Activated CD4-positive, alpha-beta T cell treated with anti-CD3 and anti-CD28 coated beads, Interleukin-2, amount 10 ng/mL, durations not matched to agents 24 days and 14 days (primary cell): ENCODE results near the gene PDPR. TPM values are rescaled to one million over a fixed set of nuclear protein-coding genes. Genes with fewer than 3 reads are reported as not detected.
"Not testable (repeated sequence)": the region's sequence is repeated elsewhere in the genome, so short reads cannot be mapped to it uniquely, and the experiment has no call there.

ENCODE experiments used
- DNase-seq: peaks from one replicate; pipeline ENCODE4 v3.0.0; 2022
- H3K27ac Mint-ChIP-seq: one replicate; pipeline ENCODE4 v1.8.0; 2022; ENCODE audit warnings: mild to moderate bottlenecking, mixed read lengths
- H3K27me3 Mint-ChIP-seq: one replicate; pipeline ENCODE4 v1.8.0; 2022; ENCODE audit warnings: mixed read lengths
- H3K36me3 Mint-ChIP-seq: one replicate; pipeline ENCODE4 v1.8.0; 2022; ENCODE audit warnings: low read depth, mild to moderate bottlenecking, mixed read lengths
- H3K4me1 Mint-ChIP-seq: one replicate; pipeline ENCODE4 v1.8.0; 2021; ENCODE audit warnings: mixed read lengths
- H3K4me3 Mint-ChIP-seq: one replicate; pipeline ENCODE4 v1.8.0; 2022; ENCODE audit warnings: mild to moderate bottlenecking, moderate library complexity, mixed read lengths
- H3K9me3 Mint-ChIP-seq: one replicate; pipeline ENCODE4 v1.8.0; 2021; ENCODE audit warnings: mixed read lengths
- intact Hi-C: fragments of 100-400 bp; cut with micrococcal nuclease; formaldehyde crosslinking; loops from one replicate; pipeline ENCODE4 v1.15.1; 2023
- total RNA-seq: library from RNA; stranded (reverse); gene quantifications from 2 replicates; pipeline ENCODE4 v1.2.3, GENCODE V29; 2022

PDPR gene
- total RNA-seq, 1 donor from 2014 or later = 41.7 TPM

GRCh38 chr16:70160821-70161220, 46.7 kb downstream of the PDPR start:
- Mint-ChIP-seq H3K36me3 (peaks cover 15% of the 10 kb centered on the region), H3K4me1 (peaks cover 6% of the 10 kb centered on the region), H3K9me3 (no peaks in the 10 kb centered on the region), H3K27ac (no peak overlapping the region), H3K4me3 (no peak overlapping the region), H3K27me3 (no peaks in the 10 kb centered on the region)
- DNase-seq = peak; percentile 54
- intact Hi-C loops = no loop called here

DNA sequence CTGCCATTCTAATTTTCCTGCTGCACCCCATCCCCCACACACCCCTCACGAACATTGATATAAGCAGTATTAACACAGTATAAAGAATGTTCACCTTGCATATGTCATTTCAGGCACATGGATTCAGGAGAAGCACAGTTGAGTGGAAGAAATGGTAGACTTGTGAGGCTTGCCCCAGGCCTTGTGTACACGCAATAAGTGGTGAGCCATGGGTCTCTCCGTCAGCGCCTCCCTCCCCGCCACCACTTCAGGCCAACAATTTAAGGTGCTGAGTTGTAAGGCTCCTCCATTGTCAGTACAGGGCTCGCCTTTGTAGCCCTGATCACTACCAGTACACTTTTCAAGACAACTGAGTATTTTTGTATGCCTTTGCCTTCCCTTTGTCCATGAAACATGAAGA, 47.2 kb downstream of the PDPR start:
- peak; percentile 60 for DNase-seq

GRCh38 chr16:70162041-70162451, 47.9 kb downstream of the PDPR start:
- Mint-ChIP-seq H3K4me3 (no peak overlapping the region), H3K27ac (no peak overlapping the region), H3K4me1 (peaks cover 6% of the 10 kb centered on the region), H3K9me3 (no peaks in the 10 kb centered on the region), H3K36me3 (peaks cover 15% of the 10 kb centered on the region), H3K27me3 (no peaks in the 10 kb centered on the region)
- intact Hi-C loops = no loop called here
- DNase-seq = no peak

More for the DNA sequence above, 47.2 kb downstream of the PDPR start:
- H3K4me3 Mint-ChIP-seq = no peak overlapping the region
- H3K36me3 Mint-ChIP-seq = peaks cover 15% of the 10 kb centered on the region
- intact Hi-C loops = no loop called here
- no peak overlapping the region for H3K27ac Mint-ChIP-seq
- H3K4me1 Mint-ChIP-seq = peaks cover 6% of the 10 kb centered on the region
- H3K27me3 Mint-ChIP-seq = no peaks in the 10 kb centered on the region
- no peaks in the 10 kb centered on the region for H3K9me3 Mint-ChIP-seq

- Mint-ChIP-seq H3K4me1 (peaks cover 6% of the 10 kb centered on the region), H3K9me3 (no peaks in the 10 kb centered on the region), H3K27me3 (no peaks in the 10 kb centered on the region), H3K4me3 (no peak overlapping the region), H3K36me3 (peaks cover 15% of the 10 kb centered on the region), H3K27ac (no peak overlapping the region)
- peak; percentile 60 for DNase-seq
- intact Hi-C loops = no loop called here
Measured at GRCh38 chr16:70163596-70163995, 49.5 kb downstream of the PDPR start.

GRCh38 chr16:70166688-70167087, 52.6 kb downstream of the PDPR start:
- H3K4me3 Mint-ChIP-seq, H3K27me3 Mint-ChIP-seq, H3K9me3 Mint-ChIP-seq, H3K4me1 Mint-ChIP-seq, intact Hi-C loops, H3K27ac Mint-ChIP-seq, DNase-seq: not testable (repeated sequence)
- peaks cover 10% of the 10 kb centered on the region for H3K36me3 Mint-ChIP-seq

DNA sequence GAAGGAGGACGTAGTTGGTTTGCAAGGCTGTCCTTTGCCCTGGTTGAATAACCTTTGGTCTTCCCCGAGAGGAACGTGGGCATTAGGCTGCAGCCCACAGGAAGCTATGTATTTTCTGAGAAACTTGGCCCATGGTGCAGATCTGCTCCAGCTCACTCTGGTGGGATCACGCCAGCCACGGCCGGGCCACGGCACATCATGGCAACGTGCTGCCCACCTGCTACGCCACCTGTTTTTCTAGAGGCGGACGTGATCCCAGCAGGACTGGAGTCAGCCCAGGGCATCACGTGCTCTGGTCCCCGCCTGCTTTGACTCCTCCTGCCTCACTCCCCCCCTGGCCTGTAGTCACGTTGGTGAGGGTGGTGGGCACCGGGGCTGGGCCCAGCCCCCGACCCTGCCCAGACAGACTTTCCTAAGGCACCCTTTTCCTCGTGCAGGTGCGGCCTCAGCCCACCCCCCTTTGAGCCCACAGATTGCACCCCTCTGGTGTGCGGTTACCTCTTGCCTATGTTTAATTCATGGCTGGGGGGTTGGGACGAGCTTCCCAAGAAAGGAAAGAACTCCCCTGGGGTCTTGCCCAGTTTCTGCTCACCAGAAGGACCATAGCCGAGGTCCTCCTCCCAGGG, 59.2 kb downstream of the PDPR start, which contains the start of gene CLEC18C:
CLEC18C (plus strand) TSS at position 576 of the 626 bp plus-strand sequence. CDS start 492 bp downstream, outside the sequence.
- H3K36me3 Mint-ChIP-seq, H3K9me3 Mint-ChIP-seq, H3K27me3 Mint-ChIP-seq, intact Hi-C loops, DNase-seq, H3K4me3 Mint-ChIP-seq, H3K27ac Mint-ChIP-seq, H3K4me1 Mint-ChIP-seq: not testable (repeated sequence)

- H3K36me3 Mint-ChIP-seq, H3K9me3 Mint-ChIP-seq, H3K27ac Mint-ChIP-seq, H3K4me1 Mint-ChIP-seq, H3K4me3 Mint-ChIP-seq, DNase-seq, intact Hi-C loops, H3K27me3 Mint-ChIP-seq: not testable (repeated sequence)
Measured at GRCh38 chr16:70173916-70174315, 59.8 kb downstream of the PDPR start.

DNA sequence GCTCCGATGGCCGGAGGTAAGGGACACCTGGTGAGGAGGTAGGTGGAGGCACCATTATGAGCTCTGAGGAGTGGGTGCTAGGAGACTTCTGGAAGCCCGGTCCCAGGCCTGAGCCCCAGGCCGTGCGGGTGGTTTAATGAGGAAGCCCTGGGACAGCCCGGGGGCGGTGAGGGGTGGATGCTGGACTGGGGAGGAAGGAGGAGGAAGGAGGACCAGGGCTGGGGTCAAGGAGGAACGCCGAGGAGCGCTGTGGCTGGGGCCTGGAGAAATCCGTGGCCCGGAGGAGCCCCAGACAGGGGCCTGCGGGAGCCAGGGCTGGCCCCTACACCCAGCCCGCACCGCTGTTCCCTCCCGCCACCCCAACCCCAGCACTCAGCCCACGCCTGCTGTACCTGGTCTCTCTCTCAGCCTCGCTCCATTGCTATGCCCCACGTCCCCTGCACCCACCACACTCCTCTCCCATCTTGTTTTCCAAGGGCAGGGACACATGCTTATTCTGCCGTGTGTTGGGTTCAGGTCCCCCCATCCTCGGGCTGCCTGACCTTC, 60.3 kb downstream of the PDPR start:
- H3K4me1 Mint-ChIP-seq, DNase-seq, intact Hi-C loops, H3K27me3 Mint-ChIP-seq, H3K4me3 Mint-ChIP-seq, H3K27ac Mint-ChIP-seq, H3K9me3 Mint-ChIP-seq, H3K36me3 Mint-ChIP-seq: not testable (repeated sequence)

GRCh38 chr16:70187858-70188607, 73.9 kb downstream of the PDPR start:
- H3K4me1 Mint-ChIP-seq, H3K9me3 Mint-ChIP-seq, H3K4me3 Mint-ChIP-seq, DNase-seq, H3K36me3 Mint-ChIP-seq, H3K27me3 Mint-ChIP-seq, intact Hi-C loops, H3K27ac Mint-ChIP-seq: not testable (repeated sequence)

DNA sequence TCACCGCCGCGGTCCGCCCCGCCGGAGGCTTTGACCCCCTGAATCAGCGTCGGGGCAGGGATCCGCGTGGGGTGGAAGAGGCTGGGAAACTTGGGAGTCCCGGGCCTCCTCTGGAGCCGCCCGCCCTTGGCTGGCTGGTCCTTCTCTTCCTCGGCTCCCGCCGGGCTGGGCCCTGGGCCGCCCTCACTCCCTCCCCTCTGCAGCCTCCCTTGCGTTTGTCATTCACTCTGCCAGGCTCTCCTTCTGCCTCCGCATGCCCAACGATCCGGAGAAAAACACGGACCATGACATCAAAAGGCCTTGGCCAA, 74.4 kb downstream of the PDPR start:
- not testable (repeated sequence) for H3K4me3 Mint-ChIP-seq, H3K36me3 Mint-ChIP-seq

DNA sequence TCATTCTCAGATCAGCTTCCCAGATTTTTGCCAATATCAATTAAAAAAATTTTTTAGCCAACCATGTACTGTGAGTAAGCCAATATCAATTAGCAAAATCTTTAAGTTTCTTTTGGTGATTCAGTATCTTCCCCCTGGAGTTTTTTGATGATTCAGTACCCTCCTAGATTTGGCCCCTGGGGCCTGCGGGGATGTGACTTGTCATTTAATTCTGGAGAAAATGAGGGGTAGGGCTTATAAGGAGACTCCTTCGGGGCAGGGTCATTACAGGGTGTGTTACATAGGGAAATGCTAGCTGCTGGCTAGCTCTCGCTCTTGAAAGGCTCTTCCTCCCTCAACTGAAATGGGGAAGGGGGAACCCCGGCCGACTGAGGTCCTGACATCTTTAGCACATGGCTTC, 76.4 kb downstream of the PDPR start:
- H3K4me3 Mint-ChIP-seq, H3K9me3 Mint-ChIP-seq, intact Hi-C loops, H3K4me1 Mint-ChIP-seq, DNase-seq, H3K27me3 Mint-ChIP-seq, H3K36me3 Mint-ChIP-seq, H3K27ac Mint-ChIP-seq: not testable (repeated sequence)

More for the DNA sequence above, 74.4 kb downstream of the PDPR start:
- H3K27ac Mint-ChIP-seq, H3K4me1 Mint-ChIP-seq, intact Hi-C loops, H3K9me3 Mint-ChIP-seq, H3K27me3 Mint-ChIP-seq, DNase-seq: not testable (repeated sequence)

DNA sequence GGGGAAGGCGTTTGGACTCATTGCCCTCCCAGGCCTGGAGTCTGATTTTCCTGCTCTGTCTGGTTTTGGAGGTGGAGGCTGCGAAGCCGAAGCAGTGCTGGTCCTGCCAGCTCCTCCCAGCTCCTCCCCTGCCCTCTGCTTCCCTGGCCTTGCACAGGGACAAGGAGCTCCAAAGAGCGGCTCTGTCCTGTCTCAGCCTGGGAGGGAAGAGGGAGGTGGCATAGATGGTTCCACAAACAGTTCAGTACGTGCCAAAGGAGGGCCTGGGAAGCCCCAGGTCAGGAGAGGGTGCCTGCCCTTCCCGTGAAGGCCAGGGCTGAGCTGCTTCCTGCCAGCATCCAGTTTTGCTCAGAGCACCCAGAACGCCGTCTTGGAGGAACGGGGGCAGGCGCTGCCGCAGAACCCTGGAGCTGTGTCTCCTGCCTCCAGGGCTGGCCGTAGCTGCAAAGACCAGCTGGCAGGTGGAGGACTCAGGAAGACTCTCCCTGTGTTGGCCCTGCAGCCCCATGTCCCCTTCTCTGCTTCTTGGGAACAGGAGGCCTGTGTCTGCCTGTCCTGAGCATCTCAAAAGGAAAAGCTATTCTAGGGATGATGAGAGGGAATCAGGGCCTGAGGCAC, 82.7 kb downstream of the PDPR start:
- H3K4me1 Mint-ChIP-seq, DNase-seq, H3K36me3 Mint-ChIP-seq, H3K9me3 Mint-ChIP-seq, intact Hi-C loops, H3K27me3 Mint-ChIP-seq, H3K27ac Mint-ChIP-seq, H3K4me3 Mint-ChIP-seq: not testable (repeated sequence)

DNA sequence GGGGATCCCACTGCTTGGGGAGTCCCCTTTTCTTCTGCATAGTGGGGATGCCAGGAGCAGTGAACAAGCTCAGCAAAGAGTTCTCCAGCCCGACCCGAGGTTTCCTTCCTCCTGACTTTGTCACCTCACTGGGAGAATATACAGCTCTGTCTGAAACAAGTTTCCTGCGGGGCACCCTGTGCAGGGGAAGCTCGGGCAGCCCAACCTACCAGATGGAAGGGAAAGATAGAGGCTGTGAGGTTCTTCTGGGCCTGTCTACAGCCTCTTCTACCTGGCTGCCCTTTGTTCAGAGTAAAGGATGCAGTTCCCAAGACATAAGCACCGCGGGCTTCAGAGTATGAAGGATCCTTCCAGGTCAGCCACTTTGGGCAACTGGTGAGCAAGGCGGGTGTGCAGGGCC, 83.5 kb downstream of the PDPR start:
- intact Hi-C loops, DNase-seq, H3K9me3 Mint-ChIP-seq, H3K27me3 Mint-ChIP-seq, H3K27ac Mint-ChIP-seq, H3K4me1 Mint-ChIP-seq, H3K4me3 Mint-ChIP-seq, H3K36me3 Mint-ChIP-seq: not testable (repeated sequence)

DNA sequence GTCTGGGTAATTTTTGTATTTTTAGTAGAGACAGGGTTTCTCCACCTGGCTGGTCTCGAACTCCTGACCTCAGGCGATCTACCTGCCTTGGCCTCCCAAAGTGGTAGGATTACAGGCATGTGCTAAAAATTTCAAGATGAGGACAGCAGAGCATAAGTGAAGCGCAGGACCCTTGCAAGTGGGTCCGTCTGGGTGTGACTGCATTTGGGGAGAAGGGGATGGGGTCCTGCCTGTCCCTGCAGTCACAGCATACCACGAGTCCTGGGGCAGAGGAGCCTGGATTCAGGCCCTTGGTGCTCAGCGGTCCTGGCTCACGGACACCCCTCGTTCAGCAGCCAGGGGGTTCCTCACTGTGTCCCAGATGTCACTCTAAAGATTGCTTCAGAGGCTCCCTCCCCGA, 84.1 kb downstream of the PDPR start:
- intact Hi-C loops, H3K27me3 Mint-ChIP-seq, DNase-seq, H3K9me3 Mint-ChIP-seq, H3K4me1 Mint-ChIP-seq, H3K36me3 Mint-ChIP-seq, H3K4me3 Mint-ChIP-seq, H3K27ac Mint-ChIP-seq: not testable (repeated sequence)
